Fibroblast of lung (primary cell): ENCODE data around the gene AP1S3.

Experiments
- EZH2 ChIP-seq: IDR thresholded peaks from 2 replicates; pipeline ENCODE4 v1.5.1; 2012; ENCODE audit warnings: low read length, control low read depth, mild to moderate bottlenecking; ENCODE audit errors: missing control alignments
- TF ChIP-seq, protein P1 (sequence below), 2 donors: IDR thresholded peaks in 1 of 2; conservative IDR thresholded peaks in 1 of 2; 1 replicate in 1 of 2; 2 replicates in 1 of 2; pipeline ENCODE4 v1.5.1; 2011 to 2012; ENCODE audit warnings: low read length in 2 of 2, control low read depth in 1 of 2, inconsistent platforms in 1 of 2, low read depth in 1 of 2, mild to moderate bottlenecking in 1 of 2

DNA sequence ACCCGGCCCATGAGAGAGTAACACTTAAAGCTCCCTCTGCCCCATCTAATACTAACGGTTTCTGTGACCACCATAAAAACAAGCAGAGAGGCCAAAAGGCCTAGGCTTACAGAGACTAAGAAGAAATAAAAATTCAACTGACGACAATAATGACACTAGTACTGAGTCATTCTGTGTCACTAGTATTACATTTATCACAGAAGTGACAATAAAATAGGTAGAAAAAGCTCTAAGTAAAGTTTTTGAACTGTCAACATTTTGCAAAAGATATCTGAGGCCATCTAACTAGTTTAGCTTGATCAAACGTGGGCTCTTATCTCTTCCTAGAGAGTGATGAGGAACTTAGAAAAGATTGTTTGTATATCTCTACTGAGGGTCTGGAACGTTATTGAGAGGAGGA, 35.6 kb downstream of the AP1S3 start:
- TF ChIP-seq, protein P1, sequence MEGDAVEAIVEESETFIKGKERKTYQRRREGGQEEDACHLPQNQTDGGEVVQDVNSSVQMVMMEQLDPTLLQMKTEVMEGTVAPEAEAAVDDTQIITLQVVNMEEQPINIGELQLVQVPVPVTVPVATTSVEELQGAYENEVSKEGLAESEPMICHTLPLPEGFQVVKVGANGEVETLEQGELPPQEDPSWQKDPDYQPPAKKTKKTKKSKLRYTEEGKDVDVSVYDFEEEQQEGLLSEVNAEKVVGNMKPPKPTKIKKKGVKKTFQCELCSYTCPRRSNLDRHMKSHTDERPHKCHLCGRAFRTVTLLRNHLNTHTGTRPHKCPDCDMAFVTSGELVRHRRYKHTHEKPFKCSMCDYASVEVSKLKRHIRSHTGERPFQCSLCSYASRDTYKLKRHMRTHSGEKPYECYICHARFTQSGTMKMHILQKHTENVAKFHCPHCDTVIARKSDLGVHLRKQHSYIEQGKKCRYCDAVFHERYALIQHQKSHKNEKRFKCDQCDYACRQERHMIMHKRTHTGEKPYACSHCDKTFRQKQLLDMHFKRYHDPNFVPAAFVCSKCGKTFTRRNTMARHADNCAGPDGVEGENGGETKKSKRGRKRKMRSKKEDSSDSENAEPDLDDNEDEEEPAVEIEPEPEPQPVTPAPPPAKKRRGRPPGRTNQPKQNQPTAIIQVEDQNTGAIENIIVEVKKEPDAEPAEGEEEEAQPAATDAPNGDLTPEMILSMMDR (conservative IDR thresholded peaks at IDR 0.05 in 1 of 2, IDR thresholded peaks at IDR 0.05 in 1 of 2; ENCODE audit: low read depth in 1 of 2, low read length in 2 of 2): no peak
- no peak for TF ChIP-seq EZH2
